SH-SY5Y (cell line): ENCODE data around the gene PFDN1.

Source experiments
- GATA2 ChIP-seq: IDR thresholded peaks from 2 replicates; pipeline ENCODE4 v1.6.1; 2011; ENCODE audit warnings: mild to moderate bottlenecking, low read depth, low read length
- GATA3 ChIP-seq: IDR thresholded peaks from 2 replicates; pipeline ENCODE4 v1.6.1; 2011; ENCODE audit warnings: low read depth, mild to moderate bottlenecking, low read length, moderate library complexity

DNA sequence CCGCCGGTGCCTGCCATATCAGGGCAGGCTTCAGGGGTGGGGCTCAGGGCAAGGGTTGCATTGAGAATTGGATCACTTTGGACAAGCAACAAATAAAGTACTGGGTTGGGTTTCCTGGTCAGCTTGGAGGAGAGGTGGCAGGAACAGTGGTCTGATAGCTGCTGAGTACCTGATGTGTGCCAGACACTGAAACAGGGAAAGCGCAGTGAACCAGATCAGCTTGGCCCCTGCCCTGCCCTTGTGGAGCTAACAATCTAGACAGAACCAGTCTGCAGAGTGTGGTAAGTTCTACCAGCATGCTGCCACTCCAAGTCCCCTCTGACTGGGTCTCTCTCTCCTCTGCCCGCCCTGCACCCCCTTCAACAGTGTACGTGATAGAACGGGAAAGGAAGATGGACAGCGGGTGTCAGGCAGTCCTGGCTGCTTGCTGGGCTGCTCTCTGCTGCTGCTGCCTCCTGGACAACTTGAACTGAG lies 74.5 kb downstream of the PFDN1 start:
- TF ChIP-seq GATA2 (no peak), GATA3 (no peak)
